Liver (tissue), 3 donors: ENCODE results near the gene MORF4L1.

ENCODE experiments used
- ATF3 ChIP-seq: IDR thresholded peaks from 2 replicates; pipeline ENCODE4 v1.6.1; 2016; ENCODE audit warnings: antibody characterized with exemption
- CTCF ChIP-seq: fragments of 150-350 bp; IDR thresholded peaks from 2 replicates; pipeline ENCODE4 v1.5.1; 2017; ENCODE audit warnings: improper control_type of control experiment, low read depth, low read length; ENCODE audit not compliant: missing input control
- GABPA ChIP-seq, 2 donors: IDR thresholded peaks in 1 of 2; conservative IDR thresholded peaks in 1 of 2; 2 replicates each; pipeline ENCODE4 v1.6.1; 2016; ENCODE audit warnings: antibody characterized with exemption in 2 of 2, mild to moderate bottlenecking in 1 of 2, moderate library complexity in 1 of 2
- JUND ChIP-seq, 2 donors: IDR thresholded peaks; 2 replicates each; pipeline ENCODE4 v1.6.1; 2016; ENCODE audit warnings: antibody characterized with exemption in 2 of 2
- MAX ChIP-seq: IDR thresholded peaks from 2 replicates; pipeline ENCODE4 v1.6.1; 2016; ENCODE audit warnings: antibody characterized with exemption
- NR2F2 ChIP-seq: IDR thresholded peaks from 2 replicates; pipeline ENCODE4 v1.6.1; 2016; ENCODE audit warnings: antibody characterized with exemption
- RAD21 ChIP-seq, 2 donors: IDR thresholded peaks; 2 replicates each; pipeline ENCODE4 v1.6.1; 2016; ENCODE audit warnings: antibody characterized with exemption in 2 of 2, mild to moderate bottlenecking in 2 of 2
- REST ChIP-seq: IDR thresholded peaks from 2 replicates; pipeline ENCODE4 v1.6.1; 2016; ENCODE audit warnings: antibody characterized with exemption, mild to moderate bottlenecking
- RXRA ChIP-seq, 2 donors: IDR thresholded peaks; 2 replicates each; pipeline ENCODE4 v1.6.1; 2017 to 2018; ENCODE audit warnings: antibody characterized with exemption in 2 of 2, mild to moderate bottlenecking in 1 of 2
- SP1 ChIP-seq: IDR thresholded peaks from 2 replicates; pipeline ENCODE4 v1.6.1; 2018; ENCODE audit warnings: antibody characterized with exemption, mild to moderate bottlenecking
- TAF1 ChIP-seq: conservative IDR thresholded peaks from 2 replicates; pipeline ENCODE4 v1.6.1; 2016; ENCODE audit warnings: antibody characterized with exemption, mild to moderate bottlenecking
- YY1 ChIP-seq: IDR thresholded peaks from 2 replicates; pipeline ENCODE4 v1.6.1; 2016; ENCODE audit warnings: antibody characterized with exemption, mild to moderate bottlenecking
- donor health status: healthy.
- donor health status: healthy.

GRCh38 chr15:78828920-78829319, 43.8 kb upstream of the MORF4L1 start:
- TF ChIP-seq YY1: no peak
- no peak for TF ChIP-seq CTCF
- no peak for TF ChIP-seq ATF3
- TF ChIP-seq GABPA (IDR thresholded peaks at IDR 0.05 in 1 of 2, conservative IDR thresholded peaks at IDR 0.05 in 1 of 2): no peak
- TF ChIP-seq MAX: no peak
- no peak for TF ChIP-seq SP1
- no peak for TF ChIP-seq TAF1
- no peak for TF ChIP-seq JUND (IDR thresholded peaks at IDR 0.05)
- TF ChIP-seq RAD21 (IDR thresholded peaks at IDR 0.05): no peak
- no peak for TF ChIP-seq RXRA (IDR thresholded peaks at IDR 0.05)
- no peak for TF ChIP-seq NR2F2
- TF ChIP-seq REST: no peak
